ENCODE measurements around the gene CSTF1. TPM values are rescaled to one million over a fixed set of nuclear protein-coding genes. Genes with fewer than 3 reads are reported as not detected.
"Not testable (repeated sequence)": the region's sequence is repeated elsewhere in the genome, so short reads cannot be mapped to it uniquely, and the experiment has no call there.

CSTF1 gene
- total RNA-seq, 1 donor: 25.0 TPM

- no peaks in the 10 kb centered on the region for H3K27me3 ChIP-seq (ENCODE audit: insufficient read depth, low read length)
- H4K20me1 ChIP-seq (ENCODE audit: insufficient read depth, low read length): no peaks in the 10 kb centered on the region
- no peak overlapping the region for H3K4me3 ChIP-seq (ENCODE audit: insufficient read depth, low read length)
- peaks cover 27% of the 10 kb centered on the region for H3K4me1 ChIP-seq (ENCODE audit: insufficient read depth, low read length)
- DNase-seq (ENCODE audit: insufficient read length, low spot score, missing footprints): no peak
- no peak overlapping the region for H3K27ac ChIP-seq (ENCODE audit: low read depth, low read length)
- no peak overlapping the region for H2AFZ ChIP-seq (ENCODE audit: low read length)
- no peak overlapping the region for H3K4me2 ChIP-seq (ENCODE audit: insufficient read depth, low read length)
- H3K79me2 ChIP-seq (ENCODE audit: insufficient read depth, low read length): peaks cover 84% of the 10 kb centered on the region
- no peak for TF ChIP-seq CTCF (IDR thresholded peaks at IDR 0.05; ENCODE audit: extremely low read depth, low read depth, low read length)
- H3K36me3 ChIP-seq (ENCODE audit: insufficient read depth, low read length): peaks cover 40% of the 10 kb centered on the region
- H3K9me3 ChIP-seq (ENCODE audit: low read depth, low read length): no peaks in the 10 kb centered on the region
Observed at GRCh38 chr20:56388882-56389281, 3.6 kb upstream of the CSTF1 start.

GRCh38 chr20:56389807-56390206 is 2.6 kb upstream of the CSTF1 start:
- Histone ChIP-seq H3K79me2 (ENCODE audit: insufficient read depth, low read length) (peaks cover 83% of the 10 kb centered on the region), H3K27ac (ENCODE audit: low read depth, low read length) (no peak overlapping the region), H3K4me2 (ENCODE audit: insufficient read depth, low read length) (no peak overlapping the region), H3K9me3 (ENCODE audit: low read depth, low read length) (no peaks in the 10 kb centered on the region), H4K20me1 (ENCODE audit: insufficient read depth, low read length) (no peaks in the 10 kb centered on the region), H3K4me3 (ENCODE audit: insufficient read depth, low read length) (no peak overlapping the region), H3K27me3 (ENCODE audit: insufficient read depth, low read length) (no peaks in the 10 kb centered on the region), H3K4me1 (ENCODE audit: insufficient read depth, low read length) (peaks cover 22% of the 10 kb centered on the region), H3K36me3 (ENCODE audit: insufficient read depth, low read length) (peaks cover 33% of the 10 kb centered on the region), H2AFZ (ENCODE audit: low read length) (no peak overlapping the region)
- DNase-seq (ENCODE audit: insufficient read length, low spot score, missing footprints): no peak
- TF ChIP-seq CTCF (IDR thresholded peaks at IDR 0.05; ENCODE audit: extremely low read depth, low read depth, low read length): no peak

GRCh38 chr20:56390396-56390795 is 2.0 kb upstream of the CSTF1 start:
- Histone ChIP-seq H3K4me3 (ENCODE audit: insufficient read depth, low read length) (peak overlapping the region; percentile 95), H3K4me1 (ENCODE audit: insufficient read depth, low read length) (peaks cover 18% of the 10 kb centered on the region), H3K36me3 (ENCODE audit: insufficient read depth, low read length) (peaks cover 32% of the 10 kb centered on the region), H3K4me2 (ENCODE audit: insufficient read depth, low read length) (peak overlapping the region; percentile 92), H3K27ac (ENCODE audit: low read depth, low read length) (peak overlapping the region; percentile 79), H3K79me2 (ENCODE audit: insufficient read depth, low read length) (peaks cover 84% of the 10 kb centered on the region)
- not testable (repeated sequence) for H2AFZ ChIP-seq (ENCODE audit: low read length); H3K9me3 ChIP-seq (ENCODE audit: low read depth, low read length); DNase-seq (ENCODE audit: insufficient read length, low spot score, missing footprints); H4K20me1 ChIP-seq (ENCODE audit: insufficient read depth, low read length); H3K27me3 ChIP-seq (ENCODE audit: insufficient read depth, low read length)

GRCh38 chr20:56391037-56391436 is 1.4 kb upstream of the CSTF1 start:
- peak overlapping the region; percentile 79 for H3K27ac ChIP-seq (ENCODE audit: low read depth, low read length)
- H2AFZ ChIP-seq (ENCODE audit: low read length): peak overlapping the region; percentile 92
- peaks cover 18% of the 10 kb centered on the region for H3K4me1 ChIP-seq (ENCODE audit: insufficient read depth, low read length)
- no peaks in the 10 kb centered on the region for H3K27me3 ChIP-seq (ENCODE audit: insufficient read depth, low read length)
- H3K9me3 ChIP-seq (ENCODE audit: low read depth, low read length): no peaks in the 10 kb centered on the region
- DNase-seq (ENCODE audit: insufficient read length, low spot score, missing footprints): no peak
- peak overlapping the region; percentile 92 for H3K4me2 ChIP-seq (ENCODE audit: insufficient read depth, low read length)
- H3K36me3 ChIP-seq (ENCODE audit: insufficient read depth, low read length): peaks cover 34% of the 10 kb centered on the region
- H3K79me2 ChIP-seq (ENCODE audit: insufficient read depth, low read length): peaks cover 83% of the 10 kb centered on the region
- H4K20me1 ChIP-seq (ENCODE audit: insufficient read depth, low read length): no peaks in the 10 kb centered on the region
- H3K4me3 ChIP-seq (ENCODE audit: insufficient read depth, low read length): peak overlapping the region; percentile 95
- TF ChIP-seq CTCF (IDR thresholded peaks at IDR 0.05; ENCODE audit: extremely low read depth, low read depth, low read length): no peak
